H1 (cell line): Measurements from ENCODE around the gene B3GAT1. TPM values are rescaled to one million over a fixed set of nuclear protein-coding genes. Genes with fewer than 3 reads are reported as not detected.

ENCODE experiments used
- BCL11A ChIP-seq, 2 experiments: IDR thresholded peaks; one replicate each; pipeline ENCODE4 v1.6.1; 2011; ENCODE audit warnings: low read depth in 2 of 2, low read length in 2 of 2, mild to moderate bottlenecking in 2 of 2
- CHD7 ChIP-seq: fragments of 300-600 bp; sonication (generic); IDR thresholded peaks from 2 replicates; pipeline ENCODE4 v1.7.1; 2012; ENCODE audit warnings: low read length, moderate library complexity, mild to moderate bottlenecking, inconsistent platforms; ENCODE audit not compliant: insufficient replicate concordance
- EZH2 ChIP-seq: fragments of 200-600 bp; sonication (generic); IDR thresholded peaks from 2 replicates; pipeline ENCODE4 v1.7.1; 2012; ENCODE audit warnings: low read depth, mild to moderate bottlenecking, moderate library complexity, low read length, inconsistent platforms; ENCODE audit not compliant: severe bottlenecking
- FOSL1 ChIP-seq: IDR thresholded peaks from 2 replicates; pipeline ENCODE4 v1.6.1; 2011; ENCODE audit warnings: mild to moderate bottlenecking, low read depth, low read length, moderate library complexity; ENCODE audit not compliant: insufficient read depth
- HDAC6 ChIP-seq: IDR thresholded peaks from one replicate; pipeline ENCODE4 v1.7.1; 2012; ENCODE audit warnings: low read depth, mild to moderate bottlenecking, inconsistent platforms, low read length, moderate library complexity
- KDM4A ChIP-seq: IDR thresholded peaks from one replicate; pipeline ENCODE4 v1.7.1; 2012; ENCODE audit warnings: low read depth, mild to moderate bottlenecking, moderate library complexity, low read length, inconsistent platforms; ENCODE audit not compliant: severe bottlenecking
- SAP30 ChIP-seq: fragments of 300-600 bp; sonication (generic); IDR thresholded peaks from 2 replicates; pipeline ENCODE4 v1.7.1; 2012; ENCODE audit warnings: low read length, moderate library complexity, mild to moderate bottlenecking, inconsistent platforms; ENCODE audit not compliant: insufficient read depth, insufficient replicate concordance
- SUZ12 ChIP-seq: fragments of 200-600 bp; sonication (generic); IDR thresholded peaks from 2 replicates; pipeline ENCODE4 v1.6.1; 2012; ENCODE audit warnings: mild to moderate bottlenecking, inconsistent platforms, low read length, moderate library complexity, mixed read lengths
- TBP ChIP-seq: IDR thresholded peaks from 2 replicates; pipeline ENCODE4 v1.6.1; 2011; ENCODE audit warnings: low read depth, low read length, improper control_type of control experiment
- polyA plus RNA-seq, 7 experiments: library from polyadenylated mRNA; depleted of rRNA in 3 of 7; stranded (reverse) in 5 of 7; unstranded in 2 of 7; fragments of >200 nt in 5 of 7; fragments of 200-250 nt in 2 of 7; gene quantifications; 1 replicate in 5 of 7; 2 replicates in 1 of 7; 4 replicates in 1 of 7; pipeline versions ENCODE4 v1.2.1 to v1.2.3, GENCODE V29; 2011 to 2013; ENCODE audit warnings: missing spikeins in 2 of 7, mixed read lengths in 2 of 7
- total RNA-seq: library from RNA; stranded (reverse); fragmentation: NEBNext Ultra II Directional; extraction: Animal tissue kit (Norgen Biotek cat#: 25700); gene quantifications from 2 replicates; pipeline ENCODE4 v1.2.1, GENCODE V29; 2021

Gene B3GAT1
- total and polyA plus RNA-seq, 2 of the 8 experiments (the other 6 are each of a cell fraction or from before 2014, with no cell fraction given): 19.7 to 32.4 TPM

- TF ChIP-seq CHD7 (no peak), FOSL1 (no peak), KDM4A (no peak), SUZ12 (no peak), TBP (no peak), HDAC6 (no peak), SAP30 (no peak), BCL11A (IDR thresholded peaks at IDR 0.05; ENCODE audit: low read depth in 2 of 2, low read length in 2 of 2) (no peak), EZH2 (no peak)
Measured at GRCh38 chr11:134356656-134357544, 55.1 kb downstream of the B3GAT1 start (continued).
